RWPE1 (cell line): Measurements from ENCODE around the gene TSPAN14.
"Not testable (repeated sequence)": the region's sequence is repeated elsewhere in the genome, so short reads cannot be mapped to it uniquely, and the experiment has no call there.

Experiments used
- CTCF ChIA-PET: fragments of 350-600 bp; sonication (Branson Sonifier 250); formaldehyde crosslinking; extraction: SDS; loops from one replicate; lab custom pipeline; 2021; lab: Yijun Ruan, JAX
- POLR2A ChIA-PET: fragments of 400-600 bp; formaldehyde crosslinking; extraction: SDS; loops from one replicate; lab custom pipeline; 2020; ENCODE audit warnings: antibody characterized with exemption; ENCODE audit not compliant: low non-redundant PET; lab: Yijun Ruan, JAX
- DNase-seq: peaks from one replicate; pipeline ENCODE4 v3.0.0; 2012; ENCODE audit warnings: low spot score
- H3K27ac ChIP-seq: fragments of 450-650 bp; 2 replicates; pipeline ENCODE4 v1.5.1; 2017
- CTCF ChIP-seq: fragments of 450-650 bp; conservative IDR thresholded peaks from 2 replicates; pipeline ENCODE4 v1.5.1; 2017; ENCODE audit warnings: low read depth, mild to moderate bottlenecking

Gene TSPAN14

GRCh38 chr10:80473692-80474596 lies 19.8 kb downstream of the TSPAN14 start:
- POLR2A ChIA-PET, result interaction anchor here (0.5 kb wide), 1 partner anchor 15 kb away, joined by 4 read pairs; no protein-coding TSS in a partner anchor

GRCh38 chr10:80474597-80474910 lies 20.4 kb downstream of the TSPAN14 start:
- DNase-seq, result no peak
- peak overlapping the region; percentile 97 for H3K27ac ChIP-seq
- ChIA-PET POLR2A (no interaction called here), CTCF (interaction anchor here (1.3 kb wide), 1 partner anchor 15 kb away, joined by 4 read pairs; no protein-coding TSS in a partner anchor)
- TF ChIP-seq CTCF, result no peak

More at GRCh38 chr10:80473692-80474596, 19.8 kb downstream of the TSPAN14 start:
- H3K27ac ChIP-seq, result peak overlapping the region; percentile 97
- peak; percentile 83 for DNase-seq
- TF ChIP-seq CTCF, result no peak
- CTCF ChIA-PET, result interaction anchor here (1.3 to 3.2 kb wide), 3 partner anchors 13 to 29 kb away, joined by 4 to 9 read pairs (median 7); no protein-coding TSS in a partner anchor

GRCh38 chr10:80474941-80475340 lies 20.8 kb downstream of the TSPAN14 start:
- ChIA-PET CTCF (interaction anchor here (1.3 kb wide), 1 partner anchor 16 kb away, joined by 4 read pairs; no protein-coding TSS in a partner anchor), POLR2A (no interaction called here)
- DNase-seq, result no peak
- peak overlapping the region; percentile 97 for H3K27ac ChIP-seq
- TF ChIP-seq CTCF, result no peak

- POLR2A ChIA-PET, CTCF ChIA-PET, DNase-seq: not testable (repeated sequence)
- peak overlapping the region; percentile 97; the same call in 1 of the 2 replicates for H3K27ac ChIP-seq
These were observed 21.5 kb downstream of the TSPAN14 start for GRCh38 chr10:80475641-80476040.

GRCh38 chr10:80476685-80477084 lies 22.6 kb downstream of the TSPAN14 start:
- ChIA-PET CTCF (interaction anchor here (0.7 kb wide), 1 partner anchor 21 kb away, joined by 4 read pairs; no protein-coding TSS in a partner anchor), POLR2A (no interaction called here)
- TF ChIP-seq CTCF, result no peak
- H3K27ac ChIP-seq, result no peak overlapping the region
- DNase-seq, result no peak

- CTCF ChIA-PET, result interaction anchor here (1.3 to 1.7 kb wide), 2 partner anchors 28 to 33 kb away, joined by 3 to 6 read pairs; no protein-coding TSS in a partner anchor
- POLR2A ChIA-PET, result no interaction called here
- no peak for TF ChIP-seq CTCF
- DNase-seq, result peak; percentile 92
- H3K27ac ChIP-seq, result no peak overlapping the region
These were observed 23.7 kb downstream of the TSPAN14 start for GRCh38 chr10:80477813-80478212.

GRCh38 chr10:80480373-80480772 lies 26.3 kb downstream of the TSPAN14 start:
- CTCF ChIA-PET, result interaction anchor here (0.7 kb wide), 1 partner anchor 16 kb away, joined by 3 read pairs; no protein-coding TSS in a partner anchor

More at GRCh38 chr10:80480373-80480772, 26.3 kb downstream of the TSPAN14 start:
- DNase-seq, H3K27ac ChIP-seq, POLR2A ChIA-PET: not testable (repeated sequence)
